PC-3 (cell line): ENCODE results near the gene AP5Z1. TPM values are rescaled to one million over a fixed set of nuclear protein-coding genes. Genes with fewer than 3 reads are reported as not detected.

Experiments used
- ATAC-seq: fragments of 200-7000 bp; cut with Tn5 transposase; 2 replicates; pipeline ENCODE4 v1.9.1; 2020; ENCODE audit warnings: mild to moderate bottlenecking, moderate library complexity
- BruUV-seq: library from RNA; stranded (reverse); fragments of 400-500 nt; replicated peaks from 2 replicates; lab custom pipeline; 2021; lab: Mats Ljungman, UMichigan
- CTCF ChIA-PET: fragments of 300-600 bp; sonication (Branson Sonifier 250); formaldehyde crosslinking; loops from one replicate; lab custom pipeline; 2022; ENCODE audit warnings: antibody characterized with exemption; lab: Charles Lee
- POLR2A ChIA-PET: fragments of 300-600 bp; sonication (Branson Sonifier 250); formaldehyde crosslinking; loops from one replicate; lab custom pipeline; 2022; ENCODE audit warnings: antibody characterized with exemption; ENCODE audit not compliant: unreplicated experiment; lab: Charles Lee
- DNase-seq: peaks from one replicate; pipeline ENCODE4 v3.0.0-alpha.2; 2015
- H2AFZ ChIP-seq: fragments of 300-600 bp; sonication (generic); 2 replicates; pipeline ENCODE4 v1.6.0; 2016; ENCODE audit warnings: antibody characterized with exemption, low read length
- H3F3A ChIP-seq: fragments of 300-600 bp; sonication (generic); one replicate; pipeline ENCODE4 v1.6.0; 2017; ENCODE audit warnings: antibody characterized with exemption, low read length, control low read depth, mild to moderate bottlenecking; ENCODE audit not compliant: unreplicated experiment
- H3K27ac ChIP-seq: fragments of 300-600 bp; sonication (generic); 2 replicates; pipeline ENCODE4 v1.5.1; 2016; ENCODE audit warnings: mild to moderate bottlenecking, low read length
- H3K27me3 ChIP-seq: fragments of 300-600 bp; sonication (generic); 2 replicates; pipeline ENCODE4 v1.6.1; 2016; ENCODE audit warnings: low read length, mixed read lengths
- H3K36me3 ChIP-seq: fragments of 300-600 bp; sonication (generic); 2 replicates; pipeline ENCODE4 v1.6.1; 2016; ENCODE audit warnings: low read depth, mixed run types, low read length, mixed read lengths
- H3K4me1 ChIP-seq: fragments of 300-600 bp; sonication (generic); 2 replicates; pipeline ENCODE4 v1.5.1; 2016; ENCODE audit warnings: low read length; ENCODE audit not compliant: insufficient read depth
- H3K4me2 ChIP-seq: fragments of 300-600 bp; sonication (generic); 2 replicates; pipeline ENCODE4 v1.6.0; 2016; ENCODE audit warnings: low read length
- H3K4me3 ChIP-seq: fragments of 300-600 bp; sonication (generic); 2 replicates; pipeline ENCODE4 v1.5.1; 2016; ENCODE audit warnings: mild to moderate bottlenecking, low read length, mixed read lengths
- H3K79me2 ChIP-seq: fragments of 300-600 bp; sonication (generic); 2 replicates; pipeline ENCODE4 v1.6.1; 2017; ENCODE audit warnings: low read length, mixed read lengths
- H3K9ac ChIP-seq: fragments of 300-600 bp; sonication (generic); 2 replicates; pipeline ENCODE4 v1.6.0; 2016; ENCODE audit warnings: mild to moderate bottlenecking, low read length
- H3K9me2 ChIP-seq: fragments of 300-600 bp; sonication (generic); replicated peaks from 2 replicates; pipeline ENCODE4 v1.6.1; 2016; ENCODE audit warnings: mixed run types, low read length, mixed read lengths
- H3K9me3 ChIP-seq: fragments of 300-600 bp; sonication (generic); 2 replicates; pipeline ENCODE4 v1.6.1; 2016; ENCODE audit warnings: low read length, mixed read lengths
- H4K20me1 ChIP-seq: fragments of 300-600 bp; sonication (generic); 2 replicates; pipeline ENCODE4 v1.6.1; 2016; ENCODE audit warnings: low read length, mixed read lengths
- CTCF ChIP-seq: fragments of 300-600 bp; sonication (generic); conservative IDR thresholded peaks from 2 replicates; pipeline ENCODE4 v1.5.1; 2017; ENCODE audit warnings: antibody characterized with exemption, low read depth, mild to moderate bottlenecking, low read length
- EZH2 ChIP-seq: fragments of 300-600 bp; sonication (generic); IDR thresholded peaks from one replicate; pipeline ENCODE4 v1.6.1; 2017; ENCODE audit warnings: antibody characterized with exemption, mild to moderate bottlenecking, low read length; ENCODE audit not compliant: unreplicated experiment
- EZH2phosphoT487 ChIP-seq: fragments of 300-600 bp; sonication (generic); IDR thresholded peaks from 2 replicates; pipeline ENCODE4 v1.6.1; 2018; ENCODE audit warnings: mild to moderate bottlenecking, antibody characterized with exemption, low read length, borderline replicate concordance
- intact Hi-C: fragments of 100-400 bp; cut with micrococcal nuclease; formaldehyde crosslinking; loops from 2 replicates; pipeline ENCODE4 v1.9.0; 2023
- total RNA-seq: library from RNA; depleted of rRNA; stranded (reverse); fragments of >200 nt; gene quantifications from 2 replicates; pipeline ENCODE4 v1.2.3, GENCODE V29; 2014

Gene AP5Z1
- total RNA-seq, 1 experiment from 2014 or later: 36.6 TPM

GRCh38 chr7:4758791-4759190 is 16.6 kb upstream of the AP5Z1 start:
- Histone ChIP-seq H3K4me1 (no peaks in the 10 kb centered on the region), H3K9me2 (no peaks in the 10 kb centered on the region), H3K9me3 (no peaks in the 10 kb centered on the region), H3K79me2 (no peaks in the 10 kb centered on the region), H3K4me2 (no peak overlapping the region), H3K27ac (no peak overlapping the region), H3K27me3 (no peaks in the 10 kb centered on the region), H3K9ac (no peak overlapping the region), H3K36me3 (peaks cover 7% of the 10 kb centered on the region; the same call in 1 of the 2 replicates), H3K4me3 (no peak overlapping the region), H2AFZ (no peak overlapping the region), H3F3A (no peaks in the 10 kb centered on the region), H4K20me1 (no peaks in the 10 kb centered on the region)
- TF ChIP-seq CTCF (no peak), EZH2phosphoT487 (no peak), EZH2 (no peak)
- ChIA-PET POLR2A (no interaction called here), CTCF (no interaction called here)
- no peak for DNase-seq
- no TSS peak for BruUV-seq
- intact Hi-C loops: no loop called here
- no peak for ATAC-seq

GRCh38 chr7:4759211-4759610 is 16.2 kb upstream of the AP5Z1 start:
- H3K36me3 ChIP-seq: peaks cover 7% of the 10 kb centered on the region; the same call in 1 of the 2 replicates
- no peaks in the 10 kb centered on the region for H4K20me1 ChIP-seq
- intact Hi-C loops: no loop called here
- no peak overlapping the region for H3K27ac ChIP-seq
- no peak for TF ChIP-seq CTCF
- no peak for TF ChIP-seq EZH2phosphoT487
- no peak for TF ChIP-seq EZH2
- H3K9me2 ChIP-seq: no peaks in the 10 kb centered on the region
- no peak overlapping the region for H3K4me3 ChIP-seq
- no peaks in the 10 kb centered on the region for H3K4me1 ChIP-seq
- no TSS peak for BruUV-seq
- no peak for ATAC-seq
- H3K27me3 ChIP-seq: no peaks in the 10 kb centered on the region
- no peaks in the 10 kb centered on the region for H3F3A ChIP-seq
- H3K9me3 ChIP-seq: no peaks in the 10 kb centered on the region
- no peak overlapping the region for H3K9ac ChIP-seq
- DNase-seq: no peak
- ChIA-PET POLR2A (no interaction called here), CTCF (no interaction called here)
- H3K79me2 ChIP-seq: no peaks in the 10 kb centered on the region
- no peak overlapping the region for H3K4me2 ChIP-seq
- H2AFZ ChIP-seq: no peak overlapping the region

GRCh38 chr7:4760952-4761351 is 14.5 kb upstream of the AP5Z1 start:
- TF ChIP-seq EZH2phosphoT487 (no peak), EZH2 (no peak), CTCF (no peak)
- no peak overlapping the region for H3K9ac ChIP-seq
- ChIA-PET POLR2A (no interaction called here), CTCF (no interaction called here)
- no TSS peak for BruUV-seq
- no peaks in the 10 kb centered on the region for H3F3A ChIP-seq
- no peaks in the 10 kb centered on the region for H3K27me3 ChIP-seq
- H2AFZ ChIP-seq: no peak overlapping the region
- no peaks in the 10 kb centered on the region for H3K79me2 ChIP-seq
- intact Hi-C loops: no loop called here
- H3K4me1 ChIP-seq: no peaks in the 10 kb centered on the region
- H3K9me3 ChIP-seq: no peaks in the 10 kb centered on the region
- H4K20me1 ChIP-seq: no peaks in the 10 kb centered on the region
- no peaks in the 10 kb centered on the region for H3K9me2 ChIP-seq
- no peak overlapping the region for H3K4me3 ChIP-seq
- ATAC-seq: no peak
- DNase-seq: no peak
- H3K27ac ChIP-seq: no peak overlapping the region
- H3K36me3 ChIP-seq: peaks cover 7% of the 10 kb centered on the region; the same call in 1 of the 2 replicates
- no peak overlapping the region for H3K4me2 ChIP-seq
